Stimulated activated CD4-positive, alpha-beta T cell treated with anti-CD3 and anti-CD28 coated beads, Interleukin-2, amount 100 ng/mL, for 4 hours (primary cell): ENCODE data around the gene USP54.
A peak's percentile ranks its signal among the peaks of the same experiment; 100 is the strongest.

Experiments used
- DNase-seq: peaks from one replicate; pipeline ENCODE4 v3.0.0-alpha.2; 2020; ENCODE audit warnings: low read depth

The USP54 gene

GRCh38 chr10:73519336-73519735 is 71.8 kb downstream of the USP54 start:
- no peak for DNase-seq

GRCh38 chr10:73517166-73517888 is 73.8 kb downstream of the USP54 start:
- no peak for DNase-seq

GRCh38 chr10:73512207-73512743 is 78.9 kb downstream of the USP54 start:
- DNase-seq, result no peak

- no peak for DNase-seq
Observed at GRCh38 chr10:73509695-73510094, 81.4 kb downstream of the USP54 start.

GRCh38 chr10:73506491-73506890 is 84.7 kb downstream of the USP54 start:
- no peak for DNase-seq

GRCh38 chr10:73506074-73506473 is 85.1 kb downstream of the USP54 start:
- no peak for DNase-seq

- DNase-seq, result no peak
Observed at GRCh38 chr10:73503037-73503436, 88.1 kb downstream of the USP54 start.

- no peak for DNase-seq
Observed at GRCh38 chr10:73501651-73502050, 89.5 kb downstream of the USP54 start.

GRCh38 chr10:73497623-73498022 is 93.5 kb downstream of the USP54 start:
- no peak for DNase-seq

GRCh38 chr10:73495884-73496674 is 95.1 kb downstream of the USP54 start, which contains the start of gene PPP3CB:
PPP3CB (minus strand) TSS chr10:73496024; CDS start chr10:73495889, 135 bp downstream.
- peak; percentile 83 for DNase-seq

- DNase-seq, result peak; percentile 64
Observed at GRCh38 chr10:73495226-73495883, 95.8 kb downstream of the USP54 start.

- DNase-seq, result no peak
Observed at GRCh38 chr10:73494877-73495225, 96.3 kb downstream of the USP54 start.

- no peak for DNase-seq
Observed at GRCh38 chr10:73494213-73494612, 96.9 kb downstream of the USP54 start.

GRCh38 chr10:73493781-73494180 is 97.4 kb downstream of the USP54 start:
- DNase-seq, result no peak

GRCh38 chr10:73486601-73487000 is 104.5 kb downstream of the USP54 start:
- DNase-seq, result no peak

GRCh38 chr10:73485320-73485719 is 105.8 kb downstream of the USP54 start:
- no peak for DNase-seq

GRCh38 chr10:73480158-73480557 is 111.0 kb downstream of the USP54 start:
- DNase-seq, result no peak

GRCh38 chr10:73478636-73479035 is 112.5 kb downstream of the USP54 start:
- DNase-seq, result no peak

GRCh38 chr10:73471226-73471625 is 119.9 kb downstream of the USP54 start:
- no peak for DNase-seq

- no peak for DNase-seq
Observed at GRCh38 chr10:73469579-73469978, 121.6 kb downstream of the USP54 start.

GRCh38 chr10:73467206-73467605 is 123.9 kb downstream of the USP54 start:
- no peak for DNase-seq

GRCh38 chr10:73465978-73466726 is 125.0 kb downstream of the USP54 start:
- DNase-seq, result no peak
